GM23338 (cell line): ENCODE measurements around the gene IL19. TPM values are rescaled to one million over a fixed set of nuclear protein-coding genes. Genes with fewer than 3 reads are reported as not detected.

Source experiments
- ATAC-seq: fragments of 200-7000 bp; cut with Tn5 transposase; 3 replicates; pipeline ENCODE4 v1.9.1; 2020
- DNase-seq: peaks from one replicate; pipeline ENCODE4 v3.0.0-alpha.2; 2015; ENCODE audit warnings: low spot score
- H2AFZ ChIP-seq: fragments of 200-600 bp; sonication (generic); 2 replicates; pipeline ENCODE4 v1.8.0; 2016; ENCODE audit warnings: antibody characterized with exemption, mild to moderate bottlenecking, moderate library complexity
- H3F3A ChIP-seq: fragments of 200-600 bp; sonication (generic); replicated peaks from 2 replicates; pipeline ENCODE4 v1.8.0; 2017; ENCODE audit warnings: antibody characterized with exemption, mixed run types, low read depth
- H3K27ac ChIP-seq: fragments of 200-600 bp; sonication (generic); 2 replicates; pipeline ENCODE4 v1.6.1; 2016; ENCODE audit warnings: low read depth
- H3K27me3 ChIP-seq: fragments of 200-600 bp; sonication (generic); 2 replicates; pipeline ENCODE4 v1.8.0; 2016; ENCODE audit warnings: mild to moderate bottlenecking, mixed run types, moderate library complexity; ENCODE audit not compliant: insufficient read depth
- H3K36me3 ChIP-seq: fragments of 200-600 bp; sonication (generic); 2 replicates; pipeline ENCODE4 v1.8.0; 2016; ENCODE audit warnings: mild to moderate bottlenecking; ENCODE audit not compliant: insufficient read depth
- H3K4me1 ChIP-seq: fragments of 200-600 bp; sonication (generic); 2 replicates; pipeline ENCODE4 v1.8.0; 2016; ENCODE audit warnings: mild to moderate bottlenecking, moderate library complexity; ENCODE audit not compliant: insufficient read depth
- H3K4me2 ChIP-seq: fragments of 200-600 bp; sonication (generic); 2 replicates; pipeline ENCODE4 v1.7.1; 2017; ENCODE audit warnings: mixed run types
- H3K4me3 ChIP-seq: fragments of 200-600 bp; sonication (generic); 2 replicates; pipeline ENCODE4 v1.6.1; 2016; ENCODE audit warnings: mixed run types
- H3K79me2 ChIP-seq: fragments of 200-600 bp; sonication (generic); replicated peaks from 2 replicates; pipeline ENCODE4 v1.8.0; 2017; ENCODE audit warnings: mild to moderate bottlenecking; ENCODE audit not compliant: insufficient read depth
- H3K9me2 ChIP-seq: fragments of 200-600 bp; sonication (generic); 2 replicates; pipeline ENCODE4 v1.8.0; 2017; ENCODE audit not compliant: insufficient read depth
- H4K20me1 ChIP-seq: fragments of 200-600 bp; sonication (generic); replicated peaks from 2 replicates; pipeline ENCODE4 v1.8.0; 2017; ENCODE audit warnings: mild to moderate bottlenecking; ENCODE audit not compliant: insufficient read depth
- H3K27ac Mint-ChIP-seq: 2 replicates; pipeline ENCODE4 v1.8.0; 2020; ENCODE audit warnings: inconsistent platforms, mild to moderate bottlenecking, moderate library complexity, mixed read lengths
- H3K27me3 Mint-ChIP-seq: 3 replicates; pipeline ENCODE4 v1.8.0; 2022; ENCODE audit warnings: low read depth, mild to moderate bottlenecking, moderate library complexity, mixed read lengths, inconsistent platforms; ENCODE audit not compliant: insufficient read depth, poor library complexity
- H3K36me3 Mint-ChIP-seq: 3 replicates; pipeline ENCODE4 v1.8.0; 2021; ENCODE audit warnings: low read depth, mild to moderate bottlenecking, inconsistent platforms, moderate library complexity, mixed read lengths
- H3K4me1 Mint-ChIP-seq: 3 replicates; pipeline ENCODE4 v1.8.0; 2020; ENCODE audit warnings: mild to moderate bottlenecking, inconsistent platforms, mixed read lengths
- H3K4me3 Mint-ChIP-seq: 3 replicates; pipeline ENCODE4 v1.8.0; 2021; ENCODE audit warnings: moderate library complexity, mild to moderate bottlenecking, inconsistent platforms, mixed read lengths
- H3K9me3 Mint-ChIP-seq: 3 replicates; pipeline ENCODE4 v1.8.0; 2020; ENCODE audit warnings: moderate library complexity, mild to moderate bottlenecking, inconsistent platforms, mixed read lengths
- CREB1 ChIP-seq: fragments of 250-450 bp; sonication (Bioruptor Pico); IDR thresholded peaks from 2 replicates; pipeline ENCODE4 v1.5.0; 2020; ENCODE audit warnings: low read depth, mild to moderate bottlenecking, moderate library complexity
- EZH2 ChIP-seq: fragments of 200-600 bp; sonication (generic); IDR thresholded peaks from one replicate; pipeline ENCODE4 v1.8.0; 2017; ENCODE audit warnings: antibody characterized with exemption, mild to moderate bottlenecking, low read depth; ENCODE audit not compliant: unreplicated experiment
- EZH2phosphoT487 ChIP-seq: fragments of 200-600 bp; sonication (generic); IDR thresholded peaks from one replicate; pipeline ENCODE4 v1.8.1; 2018; ENCODE audit warnings: antibody characterized with exemption; ENCODE audit not compliant: unreplicated experiment
- JUNB ChIP-seq: IDR thresholded peaks from one replicate; pipeline ENCODE4 v1.6.1; 2016; ENCODE audit warnings: antibody characterized with exemption; ENCODE audit not compliant: unreplicated experiment
- POLR2AphosphoS5 ChIP-seq: IDR thresholded peaks from 2 replicates; pipeline ENCODE4 v1.6.1; 2016; ENCODE audit warnings: antibody characterized with exemption, low read depth
- STAT1 ChIP-seq: IDR thresholded peaks from one replicate; pipeline ENCODE4 v1.6.1; 2016; ENCODE audit warnings: antibody characterized with exemption; ENCODE audit not compliant: unreplicated experiment
- ZNF114 ChIP-seq: fragments of 250-450 bp; sonication (Bioruptor Pico); IDR thresholded peaks from 2 replicates; pipeline ENCODE4 v1.5.0; 2020; ENCODE audit warnings: mild to moderate bottlenecking, moderate library complexity
- ZNF331 ChIP-seq: fragments of 250-450 bp; sonication (Bioruptor Pico); IDR thresholded peaks from 2 replicates; pipeline ENCODE4 v1.5.0; 2020; ENCODE audit warnings: low read depth, mild to moderate bottlenecking, moderate library complexity
- polyA plus RNA-seq: library from polyadenylated mRNA; unstranded; fragments of >200 nt; fragmentation: Nextera tagmentation; extraction: Ambion mirVana; gene quantifications from 2 replicates; pipeline ENCODE4 v1.2.1, GENCODE V29; 2016
- total RNA-seq: library from RNA; depleted of rRNA; stranded (reverse); fragments of >200 nt; shearing (Covaris generic); gene quantifications from 2 replicates; pipeline ENCODE4 v1.2.3, GENCODE V29; 2014
- TF ChIP-seq, protein P1 (sequence below), 2 experiments: fragments of 200-600 bp in 1 of 2; sonication (generic) in 1 of 2; conservative IDR thresholded peaks; 2 replicates each; pipeline versions ENCODE4 v1.5.1 to v1.6.1; 2016 to 2017; ENCODE audit warnings: antibody characterized with exemption in 2 of 2, low read depth in 2 of 2, mild to moderate bottlenecking in 2 of 2, moderate library complexity in 1 of 2
- TF ChIP-seq, protein P2 (sequence below): IDR thresholded peaks from 2 replicates; pipeline ENCODE4 v1.6.1; 2016; ENCODE audit warnings: antibody characterized with exemption

The IL19 gene
- total and polyA plus RNA-seq, 2 experiments from 2014 or later: not detected

DNA sequence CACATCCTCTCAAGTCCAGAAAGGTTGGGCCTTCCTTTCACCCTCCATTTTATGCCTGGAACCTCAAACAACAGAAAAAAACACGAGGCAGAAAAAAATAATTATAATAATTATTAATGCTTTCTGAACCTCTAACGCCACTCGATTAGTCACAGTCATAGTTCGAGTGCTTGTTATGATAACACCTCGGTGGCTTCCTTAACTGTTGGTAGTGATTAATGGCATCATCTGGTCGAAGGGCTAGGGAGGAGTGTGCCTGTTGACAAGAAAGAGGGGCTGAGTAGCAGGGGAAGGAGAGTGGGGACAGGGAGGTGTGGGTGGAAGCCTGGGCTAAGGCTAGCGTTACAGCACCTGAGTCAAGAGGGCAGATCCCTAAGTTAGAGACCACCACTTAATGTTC lies 23.0 kb downstream of the IL19 start:
- no peak for TF ChIP-seq EZH2phosphoT487
- TF ChIP-seq ZNF114: no peak
- TF ChIP-seq POLR2AphosphoS5: no peak
- H3K9me2 ChIP-seq: no peaks in the 10 kb centered on the region
- H3K36me3 ChIP-seq: no peaks in the 10 kb centered on the region
- no peak overlapping the region for H3K27ac ChIP-seq
- no peaks in the 10 kb centered on the region for H3K27me3 ChIP-seq
- no peaks in the 10 kb centered on the region for H3K36me3 Mint-ChIP-seq
- no peak overlapping the region for H3K4me3 Mint-ChIP-seq
- H3F3A ChIP-seq: no peaks in the 10 kb centered on the region
- H4K20me1 ChIP-seq: no peaks in the 10 kb centered on the region; the same call in 1 of the 2 replicates
- no peak overlapping the region for H2AFZ ChIP-seq
- no peaks in the 10 kb centered on the region; the same call in 2 of the 3 replicates for H3K4me1 Mint-ChIP-seq
- ATAC-seq (no peak), DNase-seq (no peak)
- H3K9me3 Mint-ChIP-seq: no peaks in the 10 kb centered on the region
- H3K27ac Mint-ChIP-seq: no peak overlapping the region
- peaks cover 4% of the 10 kb centered on the region for H3K27me3 Mint-ChIP-seq
- no peak overlapping the region for H3K4me3 ChIP-seq
- H3K4me2 ChIP-seq: no peak overlapping the region
- H3K79me2 ChIP-seq: no peaks in the 10 kb centered on the region
- H3K4me1 ChIP-seq: no peaks in the 10 kb centered on the region

DNA sequence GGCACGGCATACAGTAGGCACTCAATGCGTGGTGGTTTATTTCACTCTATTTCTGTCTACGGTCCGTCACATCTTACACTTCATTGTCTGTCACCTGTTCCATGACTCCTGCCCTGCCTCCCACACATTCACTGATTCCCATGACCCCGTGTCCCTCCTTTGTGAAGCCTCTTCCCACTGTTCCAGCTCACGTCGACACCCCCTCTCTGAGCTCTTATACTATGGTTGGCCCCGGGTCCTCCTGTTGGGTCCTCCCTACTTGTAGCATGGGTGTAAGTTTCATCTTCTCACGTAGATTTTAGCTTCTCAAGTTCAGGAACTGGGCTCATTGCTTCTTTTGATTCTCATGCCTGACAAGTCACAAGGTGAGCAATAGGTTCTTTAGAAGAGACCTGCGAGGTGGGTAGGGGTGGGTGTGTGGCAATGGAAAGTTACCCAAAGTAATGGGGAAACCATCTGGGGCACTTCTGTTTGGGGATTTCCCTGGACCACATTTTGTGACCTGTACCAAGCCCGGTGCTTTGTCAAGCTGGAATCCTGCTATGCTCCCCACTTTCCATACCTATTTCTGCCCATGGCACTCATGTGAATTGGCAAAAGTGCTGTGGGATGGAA lies 23.8 kb downstream of the IL19 start:
- Mint-ChIP-seq H3K36me3 (no peaks in the 10 kb centered on the region), H3K27me3 (peaks cover 4% of the 10 kb centered on the region), H3K27ac (no peak overlapping the region), H3K4me1 (no peaks in the 10 kb centered on the region; the same call in 2 of the 3 replicates), H3K9me3 (no peaks in the 10 kb centered on the region), H3K4me3 (no peak overlapping the region)
- Histone ChIP-seq H4K20me1 (no peaks in the 10 kb centered on the region; the same call in 1 of the 2 replicates), H3K27ac (no peak overlapping the region), H3K27me3 (no peaks in the 10 kb centered on the region), H3K79me2 (no peaks in the 10 kb centered on the region), H3K4me2 (no peak overlapping the region), H3K9me2 (no peaks in the 10 kb centered on the region), H3K4me3 (no peak overlapping the region), H2AFZ (no peak overlapping the region), H3K4me1 (no peaks in the 10 kb centered on the region), H3K36me3 (no peaks in the 10 kb centered on the region), H3F3A (no peaks in the 10 kb centered on the region)
- no peak for DNase-seq
- TF ChIP-seq, protein P1, sequence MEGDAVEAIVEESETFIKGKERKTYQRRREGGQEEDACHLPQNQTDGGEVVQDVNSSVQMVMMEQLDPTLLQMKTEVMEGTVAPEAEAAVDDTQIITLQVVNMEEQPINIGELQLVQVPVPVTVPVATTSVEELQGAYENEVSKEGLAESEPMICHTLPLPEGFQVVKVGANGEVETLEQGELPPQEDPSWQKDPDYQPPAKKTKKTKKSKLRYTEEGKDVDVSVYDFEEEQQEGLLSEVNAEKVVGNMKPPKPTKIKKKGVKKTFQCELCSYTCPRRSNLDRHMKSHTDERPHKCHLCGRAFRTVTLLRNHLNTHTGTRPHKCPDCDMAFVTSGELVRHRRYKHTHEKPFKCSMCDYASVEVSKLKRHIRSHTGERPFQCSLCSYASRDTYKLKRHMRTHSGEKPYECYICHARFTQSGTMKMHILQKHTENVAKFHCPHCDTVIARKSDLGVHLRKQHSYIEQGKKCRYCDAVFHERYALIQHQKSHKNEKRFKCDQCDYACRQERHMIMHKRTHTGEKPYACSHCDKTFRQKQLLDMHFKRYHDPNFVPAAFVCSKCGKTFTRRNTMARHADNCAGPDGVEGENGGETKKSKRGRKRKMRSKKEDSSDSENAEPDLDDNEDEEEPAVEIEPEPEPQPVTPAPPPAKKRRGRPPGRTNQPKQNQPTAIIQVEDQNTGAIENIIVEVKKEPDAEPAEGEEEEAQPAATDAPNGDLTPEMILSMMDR (conservative IDR thresholded peaks at IDR 0.05; ENCODE audit: low read depth in 2 of 2): no peak
- no peak for TF ChIP-seq EZH2phosphoT487
- TF ChIP-seq EZH2: no peak
- TF ChIP-seq, protein P2, sequence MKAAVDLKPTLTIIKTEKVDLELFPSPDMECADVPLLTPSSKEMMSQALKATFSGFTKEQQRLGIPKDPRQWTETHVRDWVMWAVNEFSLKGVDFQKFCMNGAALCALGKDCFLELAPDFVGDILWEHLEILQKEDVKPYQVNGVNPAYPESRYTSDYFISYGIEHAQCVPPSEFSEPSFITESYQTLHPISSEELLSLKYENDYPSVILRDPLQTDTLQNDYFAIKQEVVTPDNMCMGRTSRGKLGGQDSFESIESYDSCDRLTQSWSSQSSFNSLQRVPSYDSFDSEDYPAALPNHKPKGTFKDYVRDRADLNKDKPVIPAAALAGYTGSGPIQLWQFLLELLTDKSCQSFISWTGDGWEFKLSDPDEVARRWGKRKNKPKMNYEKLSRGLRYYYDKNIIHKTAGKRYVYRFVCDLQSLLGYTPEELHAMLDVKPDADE: no peak
- no peak for TF ChIP-seq STAT1
- TF ChIP-seq ZNF114: no peak
- TF ChIP-seq POLR2AphosphoS5: no peak
- ATAC-seq: no peak

DNA sequence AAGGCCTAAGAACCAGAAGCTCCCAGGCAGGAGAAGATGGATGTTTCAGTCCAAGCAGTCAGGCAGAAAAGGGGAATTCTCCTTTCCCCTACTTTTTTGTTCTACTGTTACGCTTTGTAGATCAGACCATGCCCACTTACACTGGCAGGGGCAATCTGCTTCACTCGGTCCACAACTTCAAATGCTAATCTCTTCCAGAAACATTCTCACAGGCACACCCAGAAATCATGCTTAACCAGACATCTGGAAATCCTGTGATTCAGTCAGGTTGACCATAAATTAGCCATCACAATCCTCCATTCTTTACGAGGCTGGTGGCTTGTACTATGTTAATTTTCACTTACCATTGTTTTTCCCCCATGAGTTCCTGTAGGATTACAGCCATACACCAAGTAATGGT lies 25.5 kb downstream of the IL19 start:
- no peak for ATAC-seq
- H3K36me3 Mint-ChIP-seq: no peaks in the 10 kb centered on the region
- H3K4me3 ChIP-seq: no peak overlapping the region
- TF ChIP-seq EZH2phosphoT487 (no peak), EZH2 (no peak), ZNF331 (CRISPR knock-in tag) (no peak), JUNB (no peak), CREB1 (CRISPR knock-in tag) (no peak)
- TF ChIP-seq, protein P1 (conservative IDR thresholded peaks at IDR 0.05; ENCODE audit: low read depth in 2 of 2): no peak

More for the DNA sequence above, 25.5 kb downstream of the IL19 start:
- Histone ChIP-seq H2AFZ (no peak overlapping the region), H3K4me1 (no peaks in the 10 kb centered on the region), H3K9me2 (no peaks in the 10 kb centered on the region), H3F3A (no peaks in the 10 kb centered on the region), H3K27ac (no peak overlapping the region), H4K20me1 (no peaks in the 10 kb centered on the region; the same call in 1 of the 2 replicates), H3K79me2 (no peaks in the 10 kb centered on the region), H3K27me3 (no peaks in the 10 kb centered on the region), H3K4me2 (no peak overlapping the region), H3K36me3 (no peaks in the 10 kb centered on the region)
- Mint-ChIP-seq H3K4me1 (no peaks in the 10 kb centered on the region; the same call in 2 of the 3 replicates), H3K27ac (no peak overlapping the region), H3K4me3 (no peak overlapping the region), H3K27me3 (peaks cover 7% of the 10 kb centered on the region), H3K9me3 (no peaks in the 10 kb centered on the region)
- no peak for DNase-seq
